VCaP (cell line): ENCODE measurements around the gene TXLNG.
A peak's percentile ranks its signal among the peaks of the same experiment; 100 is the strongest.

Experiments
- H3K27ac ChIP-seq: fragments of 450-650 bp; 2 replicates; pipeline ENCODE4 v1.5.1; 2017
- TF ChIP-seq, protein P1 (sequence below): fragments of 450-650 bp; conservative IDR thresholded peaks from 2 replicates; pipeline ENCODE4 v1.5.1; 2017; ENCODE audit warnings: mild to moderate bottlenecking, moderate library complexity

The TXLNG gene

DNA sequence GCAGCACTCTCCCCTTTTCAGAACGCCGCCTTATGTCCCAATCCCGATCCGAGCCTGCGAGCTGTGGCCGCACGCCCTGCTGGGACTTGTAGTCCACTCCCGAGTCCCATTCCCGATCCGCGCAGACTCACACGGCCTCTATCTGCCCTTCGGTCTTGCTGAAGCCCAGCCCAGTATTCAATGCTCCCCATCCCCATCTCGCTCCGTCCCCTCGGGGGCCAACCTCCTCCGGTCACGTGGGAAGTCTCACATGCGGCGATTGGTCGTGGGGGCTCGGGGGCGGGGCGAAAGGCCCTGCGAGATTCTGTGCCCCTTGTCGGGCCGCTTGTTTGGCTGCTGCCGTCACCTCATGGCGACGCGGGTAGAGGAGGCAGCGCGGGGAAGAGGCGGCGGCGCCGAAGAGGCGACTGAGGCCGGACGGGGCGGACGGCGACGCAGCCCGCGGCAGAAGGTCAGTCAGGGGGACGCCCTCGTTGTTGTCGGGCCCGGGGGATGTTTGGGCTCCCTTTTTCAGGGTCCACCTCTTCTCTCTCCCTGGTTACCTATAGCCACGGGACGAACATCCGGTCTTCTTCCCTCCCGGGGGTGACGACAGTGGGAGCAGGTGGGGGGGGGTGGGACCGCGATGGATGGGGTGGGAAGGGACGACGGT is at the start of gene TXLNG:
Gene TXLNG (plus strand): TSS at position 328 of the 652 bp plus-strand sequence. CDS start 22 bp downstream, at position 350.
- TF ChIP-seq, protein P1, sequence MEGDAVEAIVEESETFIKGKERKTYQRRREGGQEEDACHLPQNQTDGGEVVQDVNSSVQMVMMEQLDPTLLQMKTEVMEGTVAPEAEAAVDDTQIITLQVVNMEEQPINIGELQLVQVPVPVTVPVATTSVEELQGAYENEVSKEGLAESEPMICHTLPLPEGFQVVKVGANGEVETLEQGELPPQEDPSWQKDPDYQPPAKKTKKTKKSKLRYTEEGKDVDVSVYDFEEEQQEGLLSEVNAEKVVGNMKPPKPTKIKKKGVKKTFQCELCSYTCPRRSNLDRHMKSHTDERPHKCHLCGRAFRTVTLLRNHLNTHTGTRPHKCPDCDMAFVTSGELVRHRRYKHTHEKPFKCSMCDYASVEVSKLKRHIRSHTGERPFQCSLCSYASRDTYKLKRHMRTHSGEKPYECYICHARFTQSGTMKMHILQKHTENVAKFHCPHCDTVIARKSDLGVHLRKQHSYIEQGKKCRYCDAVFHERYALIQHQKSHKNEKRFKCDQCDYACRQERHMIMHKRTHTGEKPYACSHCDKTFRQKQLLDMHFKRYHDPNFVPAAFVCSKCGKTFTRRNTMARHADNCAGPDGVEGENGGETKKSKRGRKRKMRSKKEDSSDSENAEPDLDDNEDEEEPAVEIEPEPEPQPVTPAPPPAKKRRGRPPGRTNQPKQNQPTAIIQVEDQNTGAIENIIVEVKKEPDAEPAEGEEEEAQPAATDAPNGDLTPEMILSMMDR = no peak
- H3K27ac ChIP-seq = peak within 1 kb of the TSS; percentile 63

DNA sequence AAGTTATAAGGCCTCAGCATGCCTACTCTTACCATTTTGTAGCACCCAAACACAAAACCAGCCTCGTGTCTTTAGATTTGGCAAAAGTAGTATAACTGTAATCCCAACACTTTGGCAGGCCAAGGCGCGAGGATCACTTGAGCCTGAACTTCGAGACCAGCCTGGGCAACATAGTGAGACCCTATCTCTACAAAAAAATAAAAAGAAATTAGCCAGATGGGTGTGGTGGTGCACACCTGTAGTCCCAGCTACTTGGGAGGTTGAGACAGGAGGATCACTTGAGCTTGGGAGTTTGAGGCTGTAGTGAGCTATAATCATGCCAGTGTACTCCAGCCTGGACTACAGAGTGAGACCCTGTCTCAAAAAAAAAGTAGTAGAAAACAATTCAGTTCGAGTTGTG is 49.2 kb upstream of the TXLNG start:
- TF ChIP-seq, protein P1 = no peak

DNA sequence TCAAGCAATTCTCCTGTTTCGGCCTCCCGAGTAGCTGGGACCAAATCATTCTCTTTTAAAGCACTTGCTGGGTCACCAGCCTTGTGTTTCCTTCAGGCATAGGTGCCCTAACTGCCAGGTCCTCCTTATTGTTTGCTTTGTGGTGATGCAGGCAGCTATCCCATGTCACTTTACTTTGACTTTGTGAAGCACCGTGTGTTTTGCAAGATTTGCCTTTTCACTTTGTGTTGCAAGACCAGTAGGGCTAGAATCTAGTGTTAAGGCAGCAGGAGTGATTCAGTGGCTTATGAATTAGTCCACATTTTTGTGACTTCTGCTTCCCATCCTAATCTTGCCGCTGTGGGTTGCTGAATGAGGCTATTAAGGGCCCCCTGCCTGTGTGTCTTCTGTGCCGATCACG is 46.7 kb upstream of the TXLNG start:
- TF ChIP-seq, protein P1 = no peak
- no peak overlapping the region for H3K27ac ChIP-seq

More for the DNA sequence above, 49.2 kb upstream of the TXLNG start:
- H3K27ac ChIP-seq = no peak overlapping the region

DNA sequence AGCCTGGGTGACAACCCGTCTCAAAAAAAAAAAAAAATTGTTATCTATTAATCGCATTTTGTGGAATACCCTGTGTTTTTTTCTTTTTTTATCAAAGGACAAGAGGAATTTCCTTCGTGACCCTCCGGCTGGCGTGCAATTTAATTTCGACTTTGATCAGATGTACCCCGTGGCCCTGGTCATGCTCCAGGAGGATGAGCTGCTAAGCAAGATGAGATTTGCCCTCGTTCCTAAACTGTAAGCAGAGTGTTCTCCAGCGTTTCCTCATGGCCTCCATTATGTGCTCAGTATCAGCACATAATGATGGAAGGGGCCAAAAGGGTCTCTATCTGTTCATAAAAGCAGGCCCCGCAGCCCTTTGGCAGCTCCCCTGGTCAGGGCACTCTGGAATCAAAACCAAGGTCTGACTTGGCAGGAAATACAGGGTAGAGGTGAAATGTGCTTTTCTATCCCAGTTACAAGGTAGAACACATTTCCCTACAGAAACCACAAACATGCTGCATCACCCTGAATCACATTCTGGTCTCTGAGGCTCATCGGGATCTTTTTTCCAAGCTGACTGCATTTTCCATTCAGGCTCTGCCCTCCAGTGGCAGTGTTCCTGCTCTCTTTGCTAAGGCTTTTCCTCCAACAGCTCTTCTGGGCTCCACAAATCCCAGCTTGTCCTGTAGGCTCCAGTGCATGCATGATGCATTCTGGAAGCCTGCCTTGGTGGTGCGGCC is 42.5 kb upstream of the TXLNG start:
- TF ChIP-seq, protein P1 = no peak
- no peak overlapping the region for H3K27ac ChIP-seq

GRCh38 chrX:16745102-16745501 is 41.2 kb upstream of the TXLNG start:
- TF ChIP-seq, protein P1 = no peak
- H3K27ac ChIP-seq = peak overlapping the region; percentile 26; the same call in 1 of the 2 replicates

DNA sequence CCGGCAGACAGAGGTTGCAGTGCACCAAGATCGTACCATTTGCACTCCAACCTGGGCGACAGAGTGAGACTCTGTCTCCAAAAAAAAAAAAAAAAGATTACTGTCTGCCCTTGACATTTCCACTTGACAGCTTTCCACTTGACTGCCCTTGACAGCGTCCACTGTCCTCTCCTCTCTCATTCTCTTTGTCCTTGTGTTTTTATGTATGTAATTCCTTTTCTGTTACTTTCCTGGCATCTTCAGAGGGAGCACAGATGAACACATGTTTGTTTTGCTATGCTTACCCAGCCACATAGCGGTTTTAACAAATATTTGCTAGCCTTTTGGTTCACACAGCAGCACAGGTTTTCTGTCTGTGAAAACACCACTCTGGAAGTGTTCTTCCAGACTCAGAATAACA is 40.6 kb upstream of the TXLNG start:
- TF ChIP-seq, protein P1 = no peak
- H3K27ac ChIP-seq = peak overlapping the region; percentile 26; the same call in 1 of the 2 replicates

GRCh38 chrX:16748425-16748824 is 37.8 kb upstream of the TXLNG start:
- no peak overlapping the region for H3K27ac ChIP-seq
- TF ChIP-seq, protein P1 = no peak
